Prostate gland (tissue), 2 donors: ENCODE data around the gene C2. TPM values are rescaled to one million over a fixed set of nuclear protein-coding genes. Genes with fewer than 3 reads are reported as not detected.
"Not testable (repeated sequence)": the region's sequence is repeated elsewhere in the genome, so short reads cannot be mapped to it uniquely, and the experiment has no call there.

ENCODE experiments used
- DNase-seq: peaks from one replicate; pipeline ENCODE4 v3.0.0-alpha.2; 2019; ENCODE audit warnings: low spot score
- H3K27ac ChIP-seq, 2 donors: fragments of 200-600 bp; sonication (generic); 2 replicates each; pipeline ENCODE4 v1.5.1; 2017 to 2019
- H3K27me3 ChIP-seq: fragments of 200-600 bp; sonication (generic); replicated peaks from 2 replicates; pipeline ENCODE4 v1.5.1; 2019; ENCODE audit not compliant: insufficient read depth
- H3K36me3 ChIP-seq, 2 donors: fragments of 200-600 bp; sonication (generic); 1 replicate in 1 of 2; 2 replicates in 1 of 2; pipeline versions ENCODE4 v1.5.1 to v1.8.1; 2017 to 2019
- H3K4me1 ChIP-seq: fragments of 200-600 bp; sonication (generic); replicated peaks from 2 replicates; pipeline ENCODE4 v1.5.1; 2019
- H3K4me3 ChIP-seq, 2 donors: fragments of 200-600 bp; sonication (generic); 2 replicates each; pipeline ENCODE4 v1.5.1; 2017 to 2019
- H3K9me3 ChIP-seq: fragments of 200-600 bp; sonication (generic); 2 replicates; pipeline ENCODE4 v1.5.1; 2017
- POLR2A ChIP-seq: fragments of 450-650 bp; IDR thresholded peaks from one replicate; pipeline ENCODE4 v1.6.1; 2016; ENCODE audit warnings: antibody characterized with exemption, mild to moderate bottlenecking
- POLR2AphosphoS5 ChIP-seq: sonication (generic); formaldehyde crosslinking; IDR thresholded peaks from one replicate; pipeline ENCODE4 v1.6.1; 2017; ENCODE audit warnings: antibody characterized with exemption
- WGBS: methylation state at CpG from one replicate; pipeline ENCODE4 v1.1.5; 2018; 5-methylcytosine and 5-hydroxymethylcytosine counted together
- intact Hi-C: fragments of 100-400 bp; cut with DNase I; formaldehyde crosslinking; loops from one replicate; pipeline ENCODE4 v1.14.2; 2022
- total RNA-seq, 2 donors: library from RNA; depleted of rRNA; stranded (reverse); fragments of >200 nt; gene quantifications; one replicate each; pipeline ENCODE4 v1.1.0, GENCODE V29; 2016
- TF ChIP-seq, protein P1 (sequence below), 4 experiments: fragments of 200-600 bp in 2 of 4; fragments of 450-650 bp in 2 of 4; sonication (generic) in 2 of 4; IDR thresholded peaks; 1 replicate in 3 of 4; 2 replicates in 1 of 4; pipeline ENCODE4 v1.5.1; 2016 to 2019; ENCODE audit warnings: antibody characterized with exemption in 4 of 4, mild to moderate bottlenecking in 2 of 4, moderate library complexity in 2 of 4

Gene C2
- total RNA-seq, 2 donors from 2014 or later = 7.9 to 16.0 TPM

DNA sequence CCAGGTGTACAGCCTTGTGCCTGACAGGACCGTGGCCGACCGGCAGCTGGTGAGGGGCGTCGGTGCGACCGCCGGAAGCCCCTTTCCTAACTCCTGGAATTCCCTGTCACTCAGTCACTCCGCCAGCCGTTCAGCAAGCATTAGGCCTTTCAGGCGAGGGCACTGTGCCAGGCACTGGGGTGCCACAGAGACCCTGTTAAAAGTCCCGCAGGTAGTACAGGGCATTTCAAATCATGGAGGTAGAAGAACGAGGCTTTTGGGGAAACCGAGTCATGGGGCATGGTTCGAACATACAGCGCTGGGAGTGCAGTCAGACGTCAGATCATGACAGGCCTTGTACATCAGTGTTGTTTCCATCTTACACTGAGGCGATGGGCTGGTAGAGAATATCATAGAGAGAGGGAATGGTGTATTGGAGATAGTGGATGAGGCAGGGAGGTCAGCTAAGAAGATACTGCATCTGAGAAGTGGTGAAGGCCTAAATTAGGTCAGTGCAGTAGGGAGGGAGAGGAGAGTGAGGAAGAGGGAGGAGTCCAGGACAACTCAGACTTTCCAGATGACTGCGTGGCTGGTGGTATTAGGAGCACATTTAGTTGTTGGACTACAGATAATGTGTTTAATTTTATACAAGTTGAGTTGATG, 45.3 kb downstream of the C2 start:
- intact Hi-C loops = no loop called here
- H3K4me3 ChIP-seq = peak overlapping the region; percentile 64 to 75
- H3K27me3 ChIP-seq = no peaks in the 10 kb centered on the region
- peaks cover 0 to 12% of the 10 kb centered on the region in 2 donors for H3K36me3 ChIP-seq
- no peaks in the 10 kb centered on the region for H3K9me3 ChIP-seq
- TF ChIP-seq POLR2AphosphoS5 (no peak), POLR2A (no peak)
- TF ChIP-seq, protein P1, sequence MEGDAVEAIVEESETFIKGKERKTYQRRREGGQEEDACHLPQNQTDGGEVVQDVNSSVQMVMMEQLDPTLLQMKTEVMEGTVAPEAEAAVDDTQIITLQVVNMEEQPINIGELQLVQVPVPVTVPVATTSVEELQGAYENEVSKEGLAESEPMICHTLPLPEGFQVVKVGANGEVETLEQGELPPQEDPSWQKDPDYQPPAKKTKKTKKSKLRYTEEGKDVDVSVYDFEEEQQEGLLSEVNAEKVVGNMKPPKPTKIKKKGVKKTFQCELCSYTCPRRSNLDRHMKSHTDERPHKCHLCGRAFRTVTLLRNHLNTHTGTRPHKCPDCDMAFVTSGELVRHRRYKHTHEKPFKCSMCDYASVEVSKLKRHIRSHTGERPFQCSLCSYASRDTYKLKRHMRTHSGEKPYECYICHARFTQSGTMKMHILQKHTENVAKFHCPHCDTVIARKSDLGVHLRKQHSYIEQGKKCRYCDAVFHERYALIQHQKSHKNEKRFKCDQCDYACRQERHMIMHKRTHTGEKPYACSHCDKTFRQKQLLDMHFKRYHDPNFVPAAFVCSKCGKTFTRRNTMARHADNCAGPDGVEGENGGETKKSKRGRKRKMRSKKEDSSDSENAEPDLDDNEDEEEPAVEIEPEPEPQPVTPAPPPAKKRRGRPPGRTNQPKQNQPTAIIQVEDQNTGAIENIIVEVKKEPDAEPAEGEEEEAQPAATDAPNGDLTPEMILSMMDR (IDR thresholded peaks at IDR 0.05) = no peak
- H3K4me1 ChIP-seq = peaks cover 10% of the 10 kb centered on the region
- H3K27ac ChIP-seq = peak overlapping the region; percentile 98 to 99
- WGBS = 5% methylated on average over 16 of the region's 19 CpGs
- DNase-seq = no peak

DNA sequence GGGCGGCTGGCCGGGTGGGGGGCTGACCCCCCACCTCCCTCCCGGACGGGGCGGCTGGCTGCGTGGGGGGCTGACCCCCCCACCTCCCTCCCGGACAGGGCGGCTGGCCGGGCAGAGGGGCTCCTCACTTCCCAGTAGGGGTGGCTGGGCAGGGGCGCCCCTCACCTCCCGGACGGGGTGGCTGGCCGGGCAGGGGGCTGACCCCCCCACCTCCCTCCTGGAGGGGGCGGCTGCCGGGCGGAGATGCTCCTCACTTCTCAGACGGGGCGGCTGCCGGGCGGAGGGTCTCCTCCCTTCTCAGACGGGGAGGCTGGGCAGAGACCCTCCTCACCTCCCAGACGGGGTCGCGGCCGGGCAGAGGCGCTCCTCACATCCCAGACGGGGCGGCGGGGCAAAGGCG, 48.5 kb downstream of the C2 start:
- H3K27ac ChIP-seq, H3K27me3 ChIP-seq, H3K9me3 ChIP-seq, DNase-seq, intact Hi-C loops, H3K36me3 ChIP-seq, H3K4me1 ChIP-seq, H3K4me3 ChIP-seq: not testable (repeated sequence)
- WGBS = no CpG with 5 or more reads among the region's 30 CpGs

DNA sequence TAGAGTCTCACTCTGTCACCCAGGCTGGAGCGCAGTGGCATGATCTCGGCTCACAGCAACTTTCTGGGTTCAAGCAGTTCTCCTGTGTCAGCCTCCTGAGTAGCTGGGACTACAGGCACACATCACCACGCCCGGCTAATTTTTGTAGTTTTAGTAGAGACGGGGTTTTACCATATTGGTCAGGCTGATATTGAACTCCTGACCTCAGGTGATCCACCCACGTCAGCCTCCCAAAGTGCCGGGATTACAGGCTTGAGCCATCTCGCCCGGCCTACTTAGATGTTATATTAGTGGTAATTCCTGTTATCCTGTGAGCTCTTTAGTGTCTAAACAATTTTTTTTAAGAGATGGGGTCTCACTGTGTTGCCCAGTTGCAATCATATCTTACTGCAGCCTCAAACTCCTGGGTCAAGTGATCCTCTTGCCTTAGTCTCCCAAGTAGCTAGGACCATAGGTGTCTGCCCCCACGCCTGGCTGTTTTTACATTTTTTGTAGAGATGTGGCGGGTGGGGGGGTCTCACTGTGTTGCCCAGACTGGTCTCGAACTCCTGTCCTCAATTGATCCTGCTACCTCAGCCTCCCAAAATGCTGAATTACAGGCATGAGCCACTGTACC, 50.4 kb downstream of the C2 start:
- no peaks in the 10 kb centered on the region for H3K36me3 ChIP-seq
- DNase-seq = no peak
- WGBS = 94% methylated on average over 12 of the region's 12 CpGs
- TF ChIP-seq, protein P1 (IDR thresholded peaks at IDR 0.05) = no peak
- TF ChIP-seq POLR2AphosphoS5 = no peak
- no peak for TF ChIP-seq POLR2A
- no peak overlapping the region for H3K27ac ChIP-seq
- H3K27me3 ChIP-seq = no peaks in the 10 kb centered on the region
- H3K9me3 ChIP-seq = no peaks in the 10 kb centered on the region
- no peak overlapping the region for H3K4me3 ChIP-seq
- intact Hi-C loops = no loop called here
- H3K4me1 ChIP-seq = no peaks in the 10 kb centered on the region

DNA sequence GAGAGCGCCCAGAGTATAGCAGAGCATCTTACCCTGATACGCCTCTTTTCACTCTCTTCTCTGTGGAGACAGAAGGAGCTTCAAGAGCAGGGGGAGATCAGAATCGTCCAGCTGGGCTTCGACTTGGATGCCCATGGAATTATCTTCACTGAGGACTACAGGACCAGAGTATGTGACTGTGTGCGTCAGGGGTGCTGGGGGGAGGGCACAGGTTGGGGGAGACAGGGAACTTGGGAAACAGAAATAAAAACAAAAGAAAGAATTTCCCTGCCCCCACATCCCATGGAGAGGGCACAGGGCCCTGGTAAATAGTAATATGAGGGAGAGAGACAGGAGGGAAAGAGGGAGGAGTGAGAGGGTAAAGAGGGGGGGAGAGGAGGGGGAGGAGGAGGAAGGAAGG, 51.3 kb downstream of the C2 start:
- WGBS = 91% methylated on average over 5 of the region's 5 CpGs
- intact Hi-C loops = no loop called here
- no peak for DNase-seq

DNA sequence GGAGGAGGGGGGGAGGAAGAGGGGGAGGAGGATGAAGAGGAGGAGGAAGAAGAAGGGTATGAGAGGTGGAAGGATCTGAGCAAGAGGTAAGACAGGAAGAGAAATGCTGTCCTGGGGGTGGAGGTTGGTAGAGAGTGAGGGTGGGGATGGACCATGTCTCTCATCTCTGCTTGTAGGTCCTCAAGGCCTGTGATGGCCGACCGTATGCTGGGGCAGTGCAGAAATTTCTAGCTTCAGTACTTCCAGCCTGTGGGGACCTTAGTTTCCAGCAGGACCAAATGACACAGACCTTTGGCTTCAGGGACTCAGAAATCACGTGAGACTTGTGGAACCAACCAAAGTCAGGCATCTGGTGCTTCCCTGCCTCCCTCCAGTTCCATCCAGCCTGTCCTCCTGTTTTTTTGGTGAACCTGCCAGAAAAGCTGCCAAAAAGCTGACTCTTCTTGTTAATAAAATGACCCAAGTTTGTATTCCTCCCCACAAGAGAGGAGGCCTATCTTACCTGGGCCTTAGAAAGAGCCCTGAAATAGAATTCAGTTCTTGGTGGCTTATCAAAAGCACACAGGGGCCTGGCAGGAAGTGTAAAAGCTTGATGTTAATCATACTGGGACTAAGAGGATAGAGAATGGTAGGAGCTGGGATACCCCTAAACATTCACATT, 51.9 kb downstream of the C2 start:
- no peaks in the 10 kb centered on the region for H3K4me1 ChIP-seq
- intact Hi-C loops = no loop called here
- TF ChIP-seq, protein P1 (IDR thresholded peaks at IDR 0.05) = no peak
- TF ChIP-seq POLR2AphosphoS5 (no peak), POLR2A (no peak)
- DNase-seq = no peak
- 89% methylated on average over 3 of the region's 3 CpGs for WGBS
- H3K27ac ChIP-seq = no peak overlapping the region
- H3K9me3 ChIP-seq = no peaks in the 10 kb centered on the region
- H3K36me3 ChIP-seq = no peaks in the 10 kb centered on the region
- no peaks in the 10 kb centered on the region for H3K27me3 ChIP-seq
- H3K4me3 ChIP-seq = no peak overlapping the region

More for the DNA sequence above, 51.3 kb downstream of the C2 start:
- TF ChIP-seq, protein P1 (IDR thresholded peaks at IDR 0.05) = no peak
- TF ChIP-seq POLR2AphosphoS5 = no peak
- TF ChIP-seq POLR2A = no peak
- no peak overlapping the region for H3K4me3 ChIP-seq
- H3K27me3 ChIP-seq = no peaks in the 10 kb centered on the region
- H3K36me3 ChIP-seq = no peaks in the 10 kb centered on the region
- H3K4me1 ChIP-seq = no peaks in the 10 kb centered on the region
- no peak overlapping the region for H3K27ac ChIP-seq
- no peaks in the 10 kb centered on the region for H3K9me3 ChIP-seq

DNA sequence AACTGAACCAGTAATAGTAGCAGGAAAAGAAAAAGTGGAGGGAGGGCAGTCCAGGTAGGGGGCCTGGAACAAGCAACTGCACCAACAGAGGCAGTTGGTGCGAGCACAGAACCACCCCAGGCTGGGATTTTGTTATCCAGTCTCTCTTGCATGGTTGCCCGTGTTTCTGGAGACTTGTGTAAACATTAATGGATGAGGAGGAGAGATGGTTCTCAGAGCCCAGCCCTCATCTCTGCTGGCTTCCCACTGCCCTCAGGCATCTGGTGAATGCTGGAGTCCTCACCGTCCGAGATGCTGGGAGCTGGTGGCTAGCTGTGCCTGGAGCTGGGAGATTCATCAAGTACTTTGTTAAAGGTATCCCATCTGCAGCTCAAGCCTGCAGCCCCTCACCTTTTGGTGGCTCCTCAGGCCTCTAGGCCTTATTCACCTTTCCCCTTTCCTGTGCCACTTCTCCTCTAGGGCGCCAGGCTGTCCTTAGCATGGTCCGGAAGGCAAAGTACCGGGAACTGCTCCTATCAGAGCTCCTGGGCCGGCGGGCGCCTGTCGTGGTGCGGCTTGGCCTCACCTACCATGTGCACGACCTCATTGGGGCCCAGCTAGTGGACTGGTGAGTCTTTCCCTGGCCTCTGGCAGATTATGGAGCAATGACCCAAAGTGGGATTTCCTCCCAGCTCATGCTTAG, 52.8 kb downstream of the C2 start:
- 91% methylated on average over 13 of the region's 13 CpGs for WGBS
- H3K4me1 ChIP-seq, H3K36me3 ChIP-seq, H3K27me3 ChIP-seq, H3K27ac ChIP-seq, DNase-seq, intact Hi-C loops, H3K4me3 ChIP-seq, H3K9me3 ChIP-seq: not testable (repeated sequence)

DNA sequence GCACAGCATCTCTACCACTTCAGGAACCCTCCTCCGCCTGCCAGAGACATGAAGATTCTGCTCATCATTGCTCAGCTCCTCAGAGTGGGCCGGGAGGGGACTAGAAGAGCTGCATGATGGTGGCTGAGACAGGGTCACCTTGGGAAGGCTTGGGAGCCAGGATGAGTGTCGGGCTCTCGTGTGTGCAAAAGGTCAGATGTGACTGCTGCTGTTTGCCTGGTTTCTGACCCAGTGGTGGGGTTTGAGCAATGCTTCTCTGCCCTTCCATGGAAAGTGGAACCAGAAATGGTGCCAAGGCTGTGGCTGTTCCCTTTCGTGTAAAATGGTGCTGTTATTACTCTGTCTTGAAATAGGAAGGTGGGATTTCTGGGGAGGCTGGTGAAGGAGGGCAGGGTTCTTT, 53.5 kb downstream of the C2 start:
- H3K36me3 ChIP-seq, H3K27me3 ChIP-seq, H3K27ac ChIP-seq, DNase-seq, H3K4me3 ChIP-seq, intact Hi-C loops, H3K9me3 ChIP-seq, H3K4me1 ChIP-seq: not testable (repeated sequence)
- no CpG with 5 or more reads among the region's 5 CpGs for WGBS

DNA sequence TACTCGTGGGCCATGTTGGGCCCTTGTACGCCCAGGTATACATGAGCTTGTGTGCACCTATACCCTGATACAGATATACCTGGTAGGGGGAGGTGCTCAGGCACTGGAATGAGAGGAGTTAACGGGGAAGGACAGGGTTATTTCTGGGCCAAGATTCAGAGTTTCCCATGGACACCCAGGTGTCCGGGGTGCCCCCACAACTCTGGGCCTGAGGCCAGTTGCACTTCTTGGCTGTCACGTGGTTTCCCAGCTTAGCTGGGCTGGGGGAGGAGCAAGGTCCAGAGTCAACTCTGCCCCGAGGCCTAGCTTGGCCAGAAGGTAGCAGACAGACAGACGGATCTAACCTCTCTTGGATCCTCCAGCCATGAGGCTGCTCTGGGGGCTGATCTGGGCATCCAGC, 54.2 kb downstream of the C2 start, which contains the start of gene C4A:
Gene C4A (plus strand): TSS at position 314 of the 400 bp plus-strand sequence. CDS start 51 bp downstream, at position 365.
- H3K4me3 ChIP-seq, H3K27me3 ChIP-seq, DNase-seq, H3K36me3 ChIP-seq, H3K9me3 ChIP-seq, intact Hi-C loops, H3K27ac ChIP-seq, H3K4me1 ChIP-seq: not testable (repeated sequence)
- WGBS = no CpG with 5 or more reads among the region's 7 CpGs
